Gastrocnemius medialis (tissue), 4 donors: Measurements from ENCODE around the gene CWC15. TPM values are rescaled to one million over a fixed set of nuclear protein-coding genes. Genes with fewer than 3 reads are reported as not detected.
"Not testable (repeated sequence)": the region's sequence is repeated elsewhere in the genome, so short reads cannot be mapped to it uniquely, and the experiment has no call there.

Experiments used
- ATAC-seq, 2 donors: fragments of 150-250 bp; one replicate each; pipeline ENCODE4 v1.9.1; 2016
- DNase-seq, 2 donors: peaks; one replicate each; pipeline ENCODE4 v3.0.0-alpha.2; 2019
- H3K27ac ChIP-seq, 4 donors: fragments of 200-600 bp; sonication (generic); 1 replicate in 1 of 4; 2 replicates in 3 of 4; pipeline ENCODE4 v1.5.1; 2016 to 2018; ENCODE audit warnings: mild to moderate bottlenecking in 2 of 4, moderate library complexity in 1 of 4
- H3K27me3 ChIP-seq, 3 donors: fragments of 200-600 bp; sonication (generic) in 2 of 3; 1 replicate in 1 of 3; 2 replicates in 2 of 3; pipeline versions ENCODE4 v1.5.1 to v1.6.0; 2016 to 2019; ENCODE audit warnings: mild to moderate bottlenecking in 1 of 3, moderate library complexity in 1 of 3
- H3K36me3 ChIP-seq, 2 donors: fragments of 200-600 bp; sonication (generic) in 1 of 2; one replicate each; pipeline ENCODE4 v1.5.1; 2017 to 2018
- H3K4me1 ChIP-seq, 2 donors: fragments of 200-600 bp; sonication (generic) in 1 of 2; one replicate each; pipeline ENCODE4 v1.5.1; 2016 to 2017; ENCODE audit warnings: mild to moderate bottlenecking in 2 of 2
- H3K4me3 ChIP-seq, 4 donors: fragments of 200-600 bp; sonication (generic) in 3 of 4; 1 replicate in 1 of 4; 2 replicates in 3 of 4; pipeline ENCODE4 v1.5.1; 2016 to 2019; ENCODE audit warnings: mild to moderate bottlenecking in 2 of 4
- H3K9me3 ChIP-seq, 3 donors: fragments of 200-600 bp; sonication (generic) in 2 of 3; 1 replicate in 1 of 3; 2 replicates in 2 of 3; pipeline ENCODE4 v1.5.1; 2016 to 2019
- CTCF ChIP-seq, 5 experiments: fragments of 450-650 bp in 3 of 5; fragments of 200-600 bp in 2 of 5; sonication (generic) in 2 of 5; IDR thresholded peaks in 4 of 5; conservative IDR thresholded peaks in 1 of 5; 1 replicate in 4 of 5; 2 replicates in 1 of 5; pipeline ENCODE4 v1.5.1; 2016 to 2019; ENCODE audit warnings: antibody characterized with exemption in 5 of 5, mild to moderate bottlenecking in 3 of 5, moderate library complexity in 3 of 5
- POLR2A ChIP-seq, 2 donors: fragments of 450-650 bp; IDR thresholded peaks; one replicate each; pipeline ENCODE4 v1.6.1; 2017; ENCODE audit warnings: antibody characterized with exemption in 2 of 2, mild to moderate bottlenecking in 2 of 2, moderate library complexity in 2 of 2
- in situ Hi-C, 4 donors: fragments of 200-750 bp; cut with MboI; loops; one replicate each; pipeline versions ENCODE4 v1.15.0 to v1.8.0; 2017; ENCODE audit warnings: low sequenced_read_pairs in 4 of 4
- intact Hi-C: fragments of 100-400 bp; cut with DNase I; formaldehyde crosslinking; loops from one replicate; pipeline ENCODE4 v1.15.1; 2023; ENCODE audit warnings: low total_unique reads
- total RNA-seq, 4 donors: library from RNA; depleted of rRNA; stranded (reverse); fragments of >200 nt; gene quantifications; one replicate each; pipeline versions ENCODE4 v1.1.0 to v1.2.3, GENCODE V29; 2016

The CWC15 gene
- total RNA-seq = 10 to 100 TPM; 53.9 to 69.5 (median 60.5) TPM

DNA sequence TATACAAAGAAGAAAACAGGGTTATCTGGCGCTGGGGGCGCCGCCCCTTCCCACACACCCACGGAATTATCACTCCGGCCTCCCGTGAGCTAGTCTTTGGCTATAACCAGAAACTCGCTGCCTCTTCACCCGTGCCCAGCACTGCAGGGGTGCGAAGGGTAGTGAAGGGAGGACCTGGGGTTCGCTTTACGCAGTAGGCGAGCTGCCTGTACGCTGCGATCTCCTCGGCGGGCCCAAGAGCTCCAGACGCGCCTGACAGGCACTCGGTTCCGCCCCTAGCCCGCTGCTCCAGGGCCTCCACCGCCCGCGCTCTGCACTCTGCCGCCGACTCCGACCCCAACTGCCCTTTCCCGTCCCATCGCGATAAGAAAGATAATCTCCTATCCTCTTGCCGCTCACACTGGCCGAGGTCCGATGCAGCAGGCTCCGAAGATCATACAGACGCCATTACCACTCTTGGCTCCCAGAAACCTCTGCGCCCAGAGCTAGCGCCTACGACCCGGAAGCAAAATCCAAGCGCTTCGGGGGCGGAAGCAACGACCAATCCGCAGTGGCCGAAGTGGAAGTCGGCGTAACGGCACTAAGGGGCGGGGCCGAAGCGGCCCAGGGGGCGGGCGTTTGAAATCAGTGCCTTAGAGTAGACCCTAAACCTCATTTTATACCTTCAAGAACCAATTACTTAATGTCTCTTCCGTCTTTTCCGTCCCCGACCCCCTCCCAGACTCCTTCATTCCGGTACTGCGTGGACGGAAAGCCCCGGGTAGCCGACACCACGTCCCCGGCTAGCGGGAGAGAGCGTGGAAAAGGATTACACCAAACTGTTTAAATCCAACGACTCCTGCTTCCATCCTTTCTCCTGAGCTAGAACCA lies at the start of gene CWC15, which contains the start of gene KDM4D:
Gene CWC15 (minus strand): TSS at position 458 of the 870 bp plus-strand sequence. CDS start 1,371 bp downstream, outside the sequence.
Gene KDM4D (plus strand): TSS at position 611 of the 870 bp plus-strand sequence. CDS start 23,664 bp downstream, outside the sequence.
- Histone ChIP-seq H3K36me3 (peaks cover 0 to 40% of the 10 kb centered on the region in 2 donors), H3K27me3 (no peaks in the 10 kb centered on the region), H3K27ac (peak within 1 kb of the TSS; percentile 78 to 88 (median 80)), H3K4me1 (peaks cover 14 to 17% of the 10 kb centered on the region in 2 donors), H3K4me3 (peak within 1 kb of the TSS; percentile 82 to 97 (median 90)), H3K9me3 (no peaks in the 10 kb centered on the region)
- peak; percentile 100 for ATAC-seq
- in situ Hi-C loops = loop anchor here in 2 of 4 donors (10.0 kb wide), 2 partner anchors 91 to 161 kb away; partner anchors contain the start of gene SRSF8 (in 2 of the 2)
- TF ChIP-seq CTCF (IDR thresholded peaks at IDR 0.05 in 4 of 5, conservative IDR thresholded peaks at IDR 0.05 in 1 of 5) = no peak
- TF ChIP-seq POLR2A (IDR thresholded peaks at IDR 0.05) = peak; percentile 40 to 56
- peak; percentile 92 to 93 for DNase-seq
- intact Hi-C loops = loop anchor here (1.0 to 5.0 kb wide), 4 partner anchors 94 to 1189 kb away; partner anchors contain the start of genes ANKRD49, MED17, MRE11 and SRSF8

GRCh38 chr11:95021468-95021867 lies 48.1 kb upstream of the CWC15 start:
- H3K36me3 ChIP-seq, H3K27me3 ChIP-seq, DNase-seq, H3K9me3 ChIP-seq, ATAC-seq, H3K27ac ChIP-seq, intact Hi-C loops, H3K4me1 ChIP-seq, H3K4me3 ChIP-seq, in situ Hi-C loops: not testable (repeated sequence)

DNA sequence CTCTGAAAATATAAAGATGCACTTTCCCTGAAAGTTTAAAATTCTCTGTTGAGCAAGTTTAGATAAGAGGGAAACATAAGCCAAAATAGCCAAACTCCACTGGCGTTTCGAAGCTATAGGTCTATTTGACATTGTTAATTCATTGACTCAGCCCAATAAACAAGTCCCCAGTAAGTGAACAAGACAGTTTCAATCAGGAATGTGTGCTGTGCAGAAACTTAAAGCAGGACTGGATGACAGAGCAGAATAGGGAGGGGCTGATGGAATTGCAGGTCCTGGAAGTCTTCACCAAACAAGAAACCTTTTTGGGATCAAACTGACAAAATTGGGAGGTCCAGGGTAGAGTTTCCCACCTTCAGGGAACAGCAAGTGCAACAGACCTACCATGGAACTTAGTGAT lies 42.8 kb upstream of the CWC15 start:
- Histone ChIP-seq H3K4me1 (no peaks in the 10 kb centered on the region), H3K4me3 (no peak overlapping the region), H3K27me3 (no peaks in the 10 kb centered on the region), H3K9me3 (no peaks in the 10 kb centered on the region), H3K27ac (no peak overlapping the region), H3K36me3 (no peaks in the 10 kb centered on the region)
- TF ChIP-seq CTCF (IDR thresholded peaks at IDR 0.05 in 4 of 5, conservative IDR thresholded peaks at IDR 0.05 in 1 of 5) = no peak
- no peak for TF ChIP-seq POLR2A (IDR thresholded peaks at IDR 0.05)
- no peak for DNase-seq
- no peak for ATAC-seq
- in situ Hi-C loops = no loop called here
- intact Hi-C loops = no loop called here

DNA sequence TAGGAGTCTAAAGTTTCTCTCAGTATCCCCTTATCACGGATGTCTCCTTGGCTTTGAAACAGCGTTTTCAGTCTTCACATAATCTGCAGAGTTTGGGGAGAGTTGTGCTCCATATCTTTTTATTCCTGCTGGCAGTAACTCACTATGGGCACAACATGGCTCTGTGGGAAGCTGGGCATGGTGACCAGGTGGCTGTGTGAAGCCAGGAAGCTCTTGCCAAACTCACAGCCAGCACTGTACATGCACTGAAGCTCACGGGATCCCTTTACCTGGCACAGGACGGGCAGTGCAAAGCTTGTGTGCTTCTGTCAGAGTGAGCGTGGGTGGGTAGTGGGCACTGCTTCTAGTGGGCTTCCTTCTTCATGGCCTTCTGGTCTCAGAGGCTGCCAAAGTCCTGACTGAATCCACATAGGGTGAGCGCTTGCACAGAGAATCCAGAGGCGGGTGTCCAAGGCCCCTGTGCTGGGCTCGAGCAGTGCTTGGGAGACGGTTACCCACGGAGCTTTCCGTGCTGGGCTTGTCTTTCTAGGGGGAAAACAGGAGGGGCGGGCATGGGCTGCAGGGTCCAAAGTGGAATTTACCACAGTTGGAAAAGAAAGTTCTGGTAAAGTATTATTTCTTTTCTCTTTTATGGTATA lies 40.9 kb upstream of the CWC15 start:
- Histone ChIP-seq H3K9me3 (no peaks in the 10 kb centered on the region), H3K36me3 (no peaks in the 10 kb centered on the region), H3K4me3 (no peak overlapping the region), H3K27ac (no peak overlapping the region), H3K4me1 (no peaks in the 10 kb centered on the region), H3K27me3 (no peaks in the 10 kb centered on the region)
- intact Hi-C loops (no loop called here), in situ Hi-C loops (no loop called here)
- DNase-seq (no peak), ATAC-seq (no peak)
- no peak for TF ChIP-seq POLR2A (IDR thresholded peaks at IDR 0.05)
- TF ChIP-seq CTCF (IDR thresholded peaks at IDR 0.05 in 4 of 5, conservative IDR thresholded peaks at IDR 0.05 in 1 of 5) = no peak

DNA sequence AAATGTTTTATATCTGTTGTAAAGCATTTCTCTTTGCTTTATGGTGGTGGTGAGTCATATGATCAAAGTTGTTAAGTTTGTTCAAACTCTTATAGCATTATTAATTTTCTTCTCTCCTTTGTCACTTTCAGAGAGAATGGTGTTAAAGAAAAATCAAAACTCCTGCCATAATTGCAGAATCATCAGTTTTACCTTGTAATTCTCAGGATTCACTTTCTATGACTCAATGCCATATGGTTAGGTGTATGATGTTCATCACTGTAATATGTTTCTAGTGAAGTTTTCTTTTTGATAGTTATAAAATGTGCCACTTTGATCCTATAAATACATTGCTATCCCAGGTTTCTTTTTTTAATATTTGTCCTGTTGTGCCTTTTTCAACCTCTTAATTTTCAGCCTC lies 38.0 kb upstream of the CWC15 start:
- no peak for TF ChIP-seq CTCF (IDR thresholded peaks at IDR 0.05 in 4 of 5, conservative IDR thresholded peaks at IDR 0.05 in 1 of 5)
- TF ChIP-seq POLR2A (IDR thresholded peaks at IDR 0.05) = no peak
- in situ Hi-C loops = no loop called here
- no peak for ATAC-seq

More for the DNA sequence above, 38.0 kb upstream of the CWC15 start:
- no peak overlapping the region for H3K4me3 ChIP-seq
- intact Hi-C loops = no loop called here
- no peaks in the 10 kb centered on the region for H3K9me3 ChIP-seq
- no peaks in the 10 kb centered on the region for H3K27me3 ChIP-seq
- no peaks in the 10 kb centered on the region for H3K36me3 ChIP-seq
- no peaks in the 10 kb centered on the region for H3K4me1 ChIP-seq
- H3K27ac ChIP-seq = no peak overlapping the region
- no peak for DNase-seq
